Esophagus squamous epithelium (tissue), 5 donors: Measurements from ENCODE around the gene TANGO6. TPM values are rescaled to one million over a fixed set of nuclear protein-coding genes. Genes with fewer than 3 reads are reported as not detected.
"Not testable (repeated sequence)": the region's sequence is repeated elsewhere in the genome, so short reads cannot be mapped to it uniquely, and the experiment has no call there.

Source experiments
- DNase-seq: peaks from one replicate; lab custom pipeline; 2025; lab: John Stamatoyannopoulos, UW
- H3K27ac ChIP-seq, 4 donors: fragments of 200-600 bp; sonication (generic); one replicate each; pipeline ENCODE4 v1.5.1; 2016 to 2019; ENCODE audit warnings: mild to moderate bottlenecking in 1 of 4
- H3K27me3 ChIP-seq, 4 donors: fragments of 200-600 bp; sonication (generic); 1 replicate in 3 of 4; 2 replicates in 1 of 4; pipeline versions ENCODE4 v1.5.1 to v1.6.0; 2017 to 2021; ENCODE audit warnings: antibody characterized with exemption in 1 of 4
- H3K36me3 ChIP-seq, 3 donors: fragments of 200-600 bp; sonication (generic); one replicate each; pipeline ENCODE4 v1.5.1; 2016 to 2019
- H3K4me1 ChIP-seq, 3 donors: fragments of 200-600 bp; sonication (generic); one replicate each; pipeline ENCODE4 v1.5.1; 2017 to 2019
- H3K4me3 ChIP-seq, 4 donors: fragments of 200-600 bp; sonication (generic); 1 replicate in 3 of 4; 2 replicates in 1 of 4; pipeline ENCODE4 v1.5.1; 2016 to 2019; ENCODE audit warnings: mild to moderate bottlenecking in 2 of 4, moderate library complexity in 1 of 4
- H3K9me3 ChIP-seq, 3 donors: fragments of 200-600 bp; sonication (generic); one replicate each; pipeline ENCODE4 v1.5.1; 2016 to 2019
- CTCF ChIP-seq, 6 experiments: fragments of 450-650 bp in 4 of 6; fragments of 200-600 bp in 2 of 6; sonication (generic) in 2 of 6; IDR thresholded peaks; one replicate each; pipeline ENCODE4 v1.5.1; 2016 to 2019; ENCODE audit warnings: antibody characterized with exemption in 6 of 6, mild to moderate bottlenecking in 4 of 6, moderate library complexity in 4 of 6
- POLR2A ChIP-seq, 4 donors: fragments of 450-650 bp; IDR thresholded peaks; one replicate each; pipeline ENCODE4 v1.6.1; 2017; ENCODE audit warnings: antibody characterized with exemption in 4 of 4, mild to moderate bottlenecking in 4 of 4, moderate library complexity in 3 of 4
- WGBS, 2 donors: methylation state at CpG; one replicate each; pipeline ENCODE4 v1.1.5; 2018; 5-methylcytosine and 5-hydroxymethylcytosine counted together
- intact Hi-C: fragments of 100-400 bp; cut with DNase I; formaldehyde crosslinking; loops from one replicate; pipeline ENCODE4 v1.15.0; 2022
- total RNA-seq, 4 donors: library from RNA; depleted of rRNA; stranded (reverse); fragments of >200 nt; gene quantifications; one replicate each; pipeline ENCODE4 v1.1.0, GENCODE V29; 2016
- donor health status: DM: yes; HTN: yes; CAD: no.

TANGO6 gene
- total RNA-seq, 4 donors from 2014 or later: 5.5 to 15.8 (median 10.1) TPM

DNA sequence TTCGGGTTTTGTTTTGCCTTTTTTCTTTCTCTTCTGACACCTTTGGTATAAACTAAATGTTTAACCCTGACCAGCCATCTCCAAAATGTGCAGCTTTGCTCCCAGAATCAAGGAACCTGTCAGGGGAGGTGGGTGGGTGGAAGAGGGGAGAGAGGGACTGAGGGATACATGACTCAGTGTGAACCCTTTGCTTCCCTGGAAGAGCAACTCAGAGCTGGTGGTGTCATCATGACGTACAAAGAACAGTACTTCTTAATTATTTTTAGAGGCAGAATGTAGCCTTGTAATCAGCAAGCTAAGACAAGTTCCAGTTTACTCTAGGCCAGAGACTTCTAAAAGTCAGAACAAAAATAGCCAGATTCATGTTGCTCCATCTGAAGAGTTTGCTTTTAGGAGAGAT lies 142.5 kb downstream of the TANGO6 start:
- Histone ChIP-seq H3K4me1 (peaks cover 3 to 18% (median 12%) of the 10 kb centered on the region in 3 donors), H3K36me3 (peaks cover 0 to 12% (median 0%) of the 10 kb centered on the region in 3 donors), H3K9me3 (no peaks in the 10 kb centered on the region), H3K27ac (peak overlapping the region; percentile 73 to 85 (median 78)), H3K27me3 (no peaks in the 10 kb centered on the region), H3K4me3 (no peak overlapping the region)
- intact Hi-C loops: no loop called here
- WGBS, 2 donors: 25 to 60% methylated on average over 2 of the region's 2 CpGs
- no peak for TF ChIP-seq CTCF (IDR thresholded peaks at IDR 0.05)
- TF ChIP-seq POLR2A (IDR thresholded peaks at IDR 0.05): no peak
- no peak for DNase-seq

DNA sequence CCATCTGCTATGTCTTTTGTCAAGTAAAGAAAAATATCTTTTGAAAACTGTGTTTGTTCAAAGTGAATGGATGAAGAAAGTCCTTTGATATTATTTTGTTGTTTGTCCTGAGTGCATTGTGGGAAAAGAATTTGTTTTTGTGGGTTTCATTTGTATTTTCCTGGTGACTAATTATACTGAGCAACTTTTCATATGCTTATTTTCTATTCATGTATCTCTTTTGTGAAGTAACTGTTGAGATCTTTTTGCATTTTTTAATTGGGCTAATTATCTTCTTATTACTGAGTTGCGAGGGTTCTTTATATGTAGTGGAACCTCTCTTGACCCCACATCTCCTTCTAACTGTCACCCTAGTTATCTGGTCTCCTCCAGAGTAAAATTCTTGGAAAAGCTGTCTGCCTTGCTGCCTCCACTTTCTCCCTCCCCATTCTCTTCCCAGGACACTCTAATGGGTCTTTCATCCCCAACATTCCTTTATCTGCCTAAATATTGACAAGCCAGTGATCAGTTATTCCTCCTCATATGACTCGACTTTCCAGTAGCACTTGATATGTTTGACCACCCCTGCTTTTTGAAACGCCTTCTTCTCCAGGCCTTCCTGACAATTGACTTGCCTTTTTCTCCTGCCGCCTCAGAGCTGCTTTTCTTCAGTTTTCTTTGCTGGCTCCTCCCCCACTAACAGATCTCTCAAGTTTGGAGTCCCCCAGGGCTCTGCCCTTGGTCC lies 144.6 kb downstream of the TANGO6 start:
- DNase-seq: no peak
- Histone ChIP-seq H3K36me3 (peaks cover 0 to 4% (median 0%) of the 10 kb centered on the region in 3 donors), H3K27ac (peak overlapping the region in 1 of 4 donors; percentile 18), H3K4me1 (peaks cover 3 to 36% (median 24%) of the 10 kb centered on the region in 3 donors), H3K4me3 (no peak overlapping the region), H3K9me3 (no peaks in the 10 kb centered on the region), H3K27me3 (no peaks in the 10 kb centered on the region)
- WGBS, 2 donors: 63 to 79% methylated on average over 4 of the region's 4 CpGs
- intact Hi-C loops: no loop called here
- TF ChIP-seq CTCF (IDR thresholded peaks at IDR 0.05): no peak
- no peak for TF ChIP-seq POLR2A (IDR thresholded peaks at IDR 0.05)

DNA sequence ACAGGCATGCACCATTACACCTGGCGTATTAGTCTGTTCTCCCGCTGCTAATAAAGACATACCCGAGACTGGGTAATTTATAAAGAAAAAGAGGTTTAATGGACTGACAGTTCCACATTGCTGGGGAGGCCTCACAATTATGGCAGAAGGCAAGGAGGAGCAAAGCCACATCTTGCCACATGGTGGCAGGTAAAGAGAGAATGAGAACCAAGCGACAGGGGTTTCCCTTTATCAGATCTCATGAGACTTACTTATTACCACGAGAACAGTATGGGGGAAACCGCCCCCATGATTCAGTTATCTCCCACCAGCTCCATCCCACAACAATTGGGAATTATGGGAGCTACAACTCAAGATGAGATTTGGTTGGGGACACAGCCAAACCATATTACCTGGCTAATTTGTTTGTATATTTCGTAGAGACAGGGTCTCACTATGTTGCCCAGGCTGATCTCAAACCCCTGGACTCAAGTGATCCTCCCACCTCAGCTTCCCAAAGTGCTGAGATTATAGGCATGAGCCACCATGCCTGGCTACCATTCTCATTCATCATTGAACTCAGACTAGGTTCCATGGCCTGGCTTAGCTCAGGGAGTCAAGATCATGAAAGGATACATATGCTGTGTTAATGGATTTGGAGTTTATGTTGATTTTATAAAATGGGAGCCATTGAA lies 147.0 kb downstream of the TANGO6 start:
- not testable (repeated sequence) for H3K27ac ChIP-seq, H3K36me3 ChIP-seq, H3K9me3 ChIP-seq, H3K27me3 ChIP-seq, H3K4me3 ChIP-seq, DNase-seq
- intact Hi-C loops: loop anchor here (10.0 kb wide), 1 partner anchor 114 kb away; the partner anchor contains the start of gene HAS3
- H3K4me1 ChIP-seq: peaks cover 3 to 59% (median 34%) of the 10 kb centered on the region in 3 donors
- WGBS, 2 donors: 85 to 90% methylated on average over 5 to 6 of the region's 7 CpGs
- peak in 1 of 6 experiments; percentile 41 for TF ChIP-seq CTCF (IDR thresholded peaks at IDR 0.05)

DNA sequence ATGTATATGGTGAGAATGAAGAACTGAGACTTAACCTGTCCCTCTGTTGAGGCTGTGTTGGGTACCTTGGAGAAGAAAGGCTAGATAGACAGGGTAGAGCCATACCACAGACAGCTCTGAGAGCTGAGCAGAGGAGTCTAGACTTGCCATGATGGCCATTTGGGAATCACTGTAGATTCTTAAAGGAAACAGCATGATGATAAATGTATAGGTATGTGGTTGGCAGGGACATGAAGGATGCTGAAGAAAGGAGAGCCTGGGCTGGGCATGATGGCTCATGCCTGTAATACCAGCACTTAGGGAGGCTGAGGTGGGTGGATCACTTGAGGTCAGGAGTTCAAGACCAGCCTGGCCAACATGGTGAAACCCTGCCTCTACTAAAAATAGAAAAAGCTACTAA lies 147.7 kb downstream of the TANGO6 start:
- no peak for DNase-seq
- intact Hi-C loops: loop anchor here (10.0 kb wide), 1 partner anchor 114 kb away; the partner anchor contains the start of gene HAS3
- Histone ChIP-seq H3K4me1 (peaks cover 3 to 59% (median 41%) of the 10 kb centered on the region in 3 donors), H3K9me3 (no peaks in the 10 kb centered on the region), H3K27ac (no peak overlapping the region), H3K4me3 (no peak overlapping the region), H3K27me3 (no peaks in the 10 kb centered on the region), H3K36me3 (no peaks in the 10 kb centered on the region)
- TF ChIP-seq CTCF (IDR thresholded peaks at IDR 0.05) (no peak), POLR2A (IDR thresholded peaks at IDR 0.05) (no peak)

DNA sequence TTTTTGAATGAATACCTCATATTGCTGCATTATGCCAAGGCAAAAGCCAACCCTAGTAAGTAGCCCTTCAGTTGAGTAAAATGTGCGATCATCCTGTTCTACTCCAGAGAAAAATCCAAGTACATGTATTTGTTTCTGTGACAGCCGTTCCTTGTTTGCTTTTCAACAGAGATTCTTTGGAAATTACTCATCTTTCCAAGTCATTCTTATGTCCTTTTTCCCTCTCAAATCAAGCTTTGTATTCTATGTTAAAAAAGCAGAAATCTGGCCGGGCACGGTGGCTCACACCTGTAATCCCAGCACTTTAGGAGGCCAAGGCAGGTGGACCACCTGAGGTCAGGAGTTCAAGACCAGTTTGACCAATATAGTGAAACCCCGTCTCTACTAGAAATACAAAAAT lies 149.2 kb downstream of the TANGO6 start:
- DNase-seq: no peak
- H3K36me3 ChIP-seq: no peaks in the 10 kb centered on the region
- intact Hi-C loops: loop anchor here (10.0 kb wide), 1 partner anchor 112 kb away; the partner anchor contains the start of gene HAS3
- peaks cover 0 to 58% (median 30%) of the 10 kb centered on the region in 3 donors for H3K4me1 ChIP-seq
- no peak for TF ChIP-seq POLR2A (IDR thresholded peaks at IDR 0.05)
- no peak for TF ChIP-seq CTCF (IDR thresholded peaks at IDR 0.05)
- no peaks in the 10 kb centered on the region for H3K9me3 ChIP-seq
- WGBS, 2 donors: 31 to 40% methylated on average over 5 of the region's 5 CpGs
- peak overlapping the region; percentile 18 to 65 (median 50) for H3K27ac ChIP-seq
- no peaks in the 10 kb centered on the region for H3K27me3 ChIP-seq
- no peak overlapping the region for H3K4me3 ChIP-seq
